Progenitor cell of endocrine pancreas (in vitro differentiated cells): ENCODE data around the gene SLC16A8. TPM values are rescaled to one million over a fixed set of nuclear protein-coding genes. Genes with fewer than 3 reads are reported as not detected.
"Not testable (repeated sequence)": the region's sequence is repeated elsewhere in the genome, so short reads cannot be mapped to it uniquely, and the experiment has no call there.

ENCODE experiments used
- DNase-seq: peaks from one replicate; pipeline ENCODE4 v3.0.0; 2021; ENCODE audit warnings: low spot score; ENCODE audit not compliant: unreplicated experiment
- H3K27ac Mint-ChIP-seq: 2 replicates; pipeline ENCODE4 v1.8.0; 2021; ENCODE audit warnings: mild to moderate bottlenecking, moderate library complexity, mixed read lengths
- H3K27me3 Mint-ChIP-seq: 2 replicates; pipeline ENCODE4 v1.8.0; 2021; ENCODE audit warnings: mixed read lengths
- H3K36me3 Mint-ChIP-seq: 2 replicates; pipeline ENCODE4 v1.8.0; 2022; ENCODE audit warnings: mixed read lengths; ENCODE audit not compliant: insufficient read depth
- H3K4me1 Mint-ChIP-seq: 2 replicates; pipeline ENCODE4 v1.8.0; 2021; ENCODE audit warnings: low read depth, mixed read lengths
- H3K4me3 Mint-ChIP-seq: 2 replicates; pipeline ENCODE4 v1.8.0; 2021; ENCODE audit warnings: low read depth, mild to moderate bottlenecking, moderate library complexity, mixed read lengths
- H3K9me3 Mint-ChIP-seq: 2 replicates; pipeline ENCODE4 v1.8.0; 2021; ENCODE audit warnings: low read depth, mixed read lengths
- CTCF ChIP-seq: fragments of 200-600 bp; sonication (generic); IDR thresholded peaks from one replicate; pipeline ENCODE4 v1.5.0; 2021; ENCODE audit warnings: antibody characterized with exemption, mild to moderate bottlenecking; ENCODE audit not compliant: unreplicated experiment
- total RNA-seq: library from RNA; stranded (reverse); gene quantifications from 2 replicates; pipeline ENCODE4 v1.2.1, GENCODE V29; 2021

SLC16A8 gene
- total RNA-seq, 1 donor from 2014 or later, result 2.6 TPM

DNA sequence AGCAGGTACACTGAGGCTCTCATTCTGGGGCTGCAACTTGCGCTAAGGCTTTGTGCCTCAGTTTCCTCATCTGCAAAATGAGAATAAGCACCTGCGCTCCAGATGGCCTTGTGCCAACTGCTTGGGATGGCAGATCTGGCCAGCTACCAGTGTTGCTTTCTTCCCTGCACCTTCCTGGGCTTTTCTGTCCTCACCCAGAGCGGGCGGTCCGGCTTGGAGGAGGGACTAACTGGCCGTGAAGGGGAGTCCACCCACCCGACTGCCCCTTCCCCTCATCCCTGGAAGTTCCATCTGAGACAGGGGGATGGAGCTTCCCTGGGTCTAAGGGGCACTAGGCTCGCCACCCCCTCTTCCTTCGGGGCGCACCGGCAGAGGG, 3.5 kb downstream of the SLC16A8 start:
- Mint-ChIP-seq H3K27me3 (peaks cover 8% of the 10 kb centered on the region), H3K27ac (no peak overlapping the region), H3K36me3 (peaks cover 9% of the 10 kb centered on the region), H3K4me3 (no peak overlapping the region), H3K9me3 (no peaks in the 10 kb centered on the region), H3K4me1 (peaks cover 4% of the 10 kb centered on the region)
- no peak for TF ChIP-seq CTCF
- DNase-seq, result no peak

GRCh38 chr22:38079804-38080203, 4.2 kb downstream of the SLC16A8 start:
- Mint-ChIP-seq H3K36me3 (peaks cover 9% of the 10 kb centered on the region), H3K4me1 (peaks cover 4% of the 10 kb centered on the region), H3K27ac (no peak overlapping the region), H3K4me3 (no peak overlapping the region), H3K9me3 (no peaks in the 10 kb centered on the region), H3K27me3 (peaks cover 8% of the 10 kb centered on the region)
- DNase-seq, result no peak
- TF ChIP-seq CTCF, result no peak

- not testable (repeated sequence) for H3K9me3 Mint-ChIP-seq, H3K27ac Mint-ChIP-seq, DNase-seq, H3K4me3 Mint-ChIP-seq, H3K4me1 Mint-ChIP-seq, H3K27me3 Mint-ChIP-seq, H3K36me3 Mint-ChIP-seq
Observed at GRCh38 chr22:38079208-38079607, 4.8 kb downstream of the SLC16A8 start.

DNA sequence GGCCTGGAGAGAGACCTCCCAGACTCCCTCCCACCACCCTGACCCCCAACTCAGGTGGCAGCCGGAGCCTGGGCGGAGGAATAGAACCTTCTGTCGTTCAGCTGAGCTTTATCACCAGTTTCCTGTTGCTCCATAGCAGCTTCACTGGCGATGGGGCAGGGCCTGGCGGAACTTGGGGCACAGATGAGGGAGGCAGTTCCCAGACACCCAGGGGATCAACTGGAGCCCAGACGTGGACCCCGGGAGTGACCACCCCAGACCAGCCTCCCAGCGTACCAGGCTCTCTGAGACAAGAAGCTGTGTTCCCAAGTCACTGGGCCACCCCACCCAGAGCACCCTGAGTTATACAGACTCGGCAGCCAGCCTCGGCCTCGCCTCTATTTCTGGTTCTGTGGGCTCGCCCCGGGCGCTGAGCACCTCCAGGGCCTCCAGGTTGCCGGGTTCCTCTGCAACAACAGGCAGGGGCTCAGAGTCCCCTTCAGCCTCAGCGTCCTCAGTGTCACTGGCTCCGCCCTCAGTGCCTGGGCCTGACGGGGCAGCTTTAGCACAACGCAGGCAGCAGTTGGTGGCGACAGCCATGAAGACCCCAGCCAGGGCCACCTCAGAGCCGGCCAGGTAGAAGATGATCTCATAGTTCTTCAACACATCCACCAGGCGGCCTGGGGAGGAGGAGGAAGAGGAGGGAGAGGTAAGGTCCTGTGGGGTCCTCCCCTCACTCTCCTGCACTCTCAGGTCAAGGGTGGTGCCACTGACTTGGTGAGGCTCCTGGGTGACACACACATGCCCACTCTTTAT, 5.7 kb downstream of the SLC16A8 start:
- peaks cover 8% of the 10 kb centered on the region for H3K27me3 Mint-ChIP-seq
- H3K9me3 Mint-ChIP-seq, result no peaks in the 10 kb centered on the region
- no peak for DNase-seq
- no peak for TF ChIP-seq CTCF
- no peak overlapping the region for H3K27ac Mint-ChIP-seq
- H3K36me3 Mint-ChIP-seq, result peaks cover 11% of the 10 kb centered on the region
- H3K4me3 Mint-ChIP-seq, result no peak overlapping the region
- H3K4me1 Mint-ChIP-seq, result peaks cover 1% of the 10 kb centered on the region

GRCh38 chr22:38077595-38077994, 6.4 kb downstream of the SLC16A8 start:
- Mint-ChIP-seq H3K36me3 (peaks cover 15% of the 10 kb centered on the region), H3K4me1 (no peaks in the 10 kb centered on the region), H3K9me3 (no peaks in the 10 kb centered on the region), H3K27ac (no peak overlapping the region), H3K27me3 (peaks cover 8% of the 10 kb centered on the region), H3K4me3 (no peak overlapping the region)
- DNase-seq, result no peak
- TF ChIP-seq CTCF, result no peak

DNA sequence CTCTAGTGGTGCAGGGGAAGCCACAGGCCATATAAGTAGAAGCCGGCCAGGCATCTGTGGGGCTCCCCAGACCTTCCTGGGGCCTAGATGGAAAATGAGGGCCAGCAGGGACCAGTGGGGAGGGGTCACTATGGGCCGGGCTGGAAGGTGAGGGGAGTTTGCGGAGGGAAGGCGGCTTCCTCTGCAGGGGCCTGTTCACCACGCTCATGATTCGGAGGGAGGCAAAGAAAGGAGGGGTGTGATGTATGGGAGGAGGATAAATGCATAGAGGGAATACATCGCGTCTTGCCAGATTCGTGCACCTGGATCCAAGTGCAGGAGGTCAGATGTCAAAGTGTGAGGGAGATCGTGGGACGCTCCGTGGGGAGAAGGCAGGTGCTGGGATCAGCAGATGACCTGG, 6.9 kb downstream of the SLC16A8 start:
- DNase-seq, result no peak
- no peaks in the 10 kb centered on the region for H3K4me1 Mint-ChIP-seq
- no peak overlapping the region for H3K27ac Mint-ChIP-seq
- H3K36me3 Mint-ChIP-seq, result peaks cover 16% of the 10 kb centered on the region
- no peak overlapping the region for H3K4me3 Mint-ChIP-seq
- H3K9me3 Mint-ChIP-seq, result no peaks in the 10 kb centered on the region
- TF ChIP-seq CTCF, result no peak
- peaks cover 8% of the 10 kb centered on the region for H3K27me3 Mint-ChIP-seq
